GM23338 (cell line): ENCODE results near the gene RNF114. TPM values are rescaled to one million over a fixed set of nuclear protein-coding genes. Genes with fewer than 3 reads are reported as not detected.

Experiments used
- ATAC-seq: fragments of 200-7000 bp; cut with Tn5 transposase; 3 replicates; pipeline ENCODE4 v1.9.1; 2020
- DNase-seq: peaks from one replicate; pipeline ENCODE4 v3.0.0-alpha.2; 2015; ENCODE audit warnings: low spot score
- H2AFZ ChIP-seq: fragments of 200-600 bp; sonication (generic); 2 replicates; pipeline ENCODE4 v1.8.0; 2016; ENCODE audit warnings: antibody characterized with exemption, mild to moderate bottlenecking, moderate library complexity
- H3F3A ChIP-seq: fragments of 200-600 bp; sonication (generic); replicated peaks from 2 replicates; pipeline ENCODE4 v1.8.0; 2017; ENCODE audit warnings: antibody characterized with exemption, mixed run types, low read depth
- H3K27ac ChIP-seq: fragments of 200-600 bp; sonication (generic); 2 replicates; pipeline ENCODE4 v1.6.1; 2016; ENCODE audit warnings: low read depth
- H3K27me3 ChIP-seq: fragments of 200-600 bp; sonication (generic); 2 replicates; pipeline ENCODE4 v1.8.0; 2016; ENCODE audit warnings: mild to moderate bottlenecking, mixed run types, moderate library complexity; ENCODE audit not compliant: insufficient read depth
- H3K36me3 ChIP-seq: fragments of 200-600 bp; sonication (generic); 2 replicates; pipeline ENCODE4 v1.8.0; 2016; ENCODE audit warnings: mild to moderate bottlenecking; ENCODE audit not compliant: insufficient read depth
- H3K4me1 ChIP-seq: fragments of 200-600 bp; sonication (generic); 2 replicates; pipeline ENCODE4 v1.8.0; 2016; ENCODE audit warnings: mild to moderate bottlenecking, moderate library complexity; ENCODE audit not compliant: insufficient read depth
- H3K4me2 ChIP-seq: fragments of 200-600 bp; sonication (generic); 2 replicates; pipeline ENCODE4 v1.7.1; 2017; ENCODE audit warnings: mixed run types
- H3K4me3 ChIP-seq: fragments of 200-600 bp; sonication (generic); 2 replicates; pipeline ENCODE4 v1.6.1; 2016; ENCODE audit warnings: mixed run types
- H3K79me2 ChIP-seq: fragments of 200-600 bp; sonication (generic); replicated peaks from 2 replicates; pipeline ENCODE4 v1.8.0; 2017; ENCODE audit warnings: mild to moderate bottlenecking; ENCODE audit not compliant: insufficient read depth
- H3K9me2 ChIP-seq: fragments of 200-600 bp; sonication (generic); 2 replicates; pipeline ENCODE4 v1.8.0; 2017; ENCODE audit not compliant: insufficient read depth
- H4K20me1 ChIP-seq: fragments of 200-600 bp; sonication (generic); replicated peaks from 2 replicates; pipeline ENCODE4 v1.8.0; 2017; ENCODE audit warnings: mild to moderate bottlenecking; ENCODE audit not compliant: insufficient read depth
- H3K27ac Mint-ChIP-seq: 2 replicates; pipeline ENCODE4 v1.8.0; 2020; ENCODE audit warnings: inconsistent platforms, mild to moderate bottlenecking, moderate library complexity, mixed read lengths
- H3K27me3 Mint-ChIP-seq: 3 replicates; pipeline ENCODE4 v1.8.0; 2022; ENCODE audit warnings: low read depth, mild to moderate bottlenecking, moderate library complexity, mixed read lengths, inconsistent platforms; ENCODE audit not compliant: insufficient read depth, poor library complexity
- H3K36me3 Mint-ChIP-seq: 3 replicates; pipeline ENCODE4 v1.8.0; 2021; ENCODE audit warnings: low read depth, mild to moderate bottlenecking, inconsistent platforms, moderate library complexity, mixed read lengths
- H3K4me1 Mint-ChIP-seq: 3 replicates; pipeline ENCODE4 v1.8.0; 2020; ENCODE audit warnings: mild to moderate bottlenecking, inconsistent platforms, mixed read lengths
- H3K4me3 Mint-ChIP-seq: 3 replicates; pipeline ENCODE4 v1.8.0; 2021; ENCODE audit warnings: moderate library complexity, mild to moderate bottlenecking, inconsistent platforms, mixed read lengths
- H3K9me3 Mint-ChIP-seq: 3 replicates; pipeline ENCODE4 v1.8.0; 2020; ENCODE audit warnings: moderate library complexity, mild to moderate bottlenecking, inconsistent platforms, mixed read lengths
- CREB1 ChIP-seq: fragments of 250-450 bp; sonication (Bioruptor Pico); IDR thresholded peaks from 2 replicates; pipeline ENCODE4 v1.5.0; 2020; ENCODE audit warnings: low read depth, mild to moderate bottlenecking, moderate library complexity
- EZH2 ChIP-seq: fragments of 200-600 bp; sonication (generic); IDR thresholded peaks from one replicate; pipeline ENCODE4 v1.8.0; 2017; ENCODE audit warnings: antibody characterized with exemption, mild to moderate bottlenecking, low read depth; ENCODE audit not compliant: unreplicated experiment
- EZH2phosphoT487 ChIP-seq: fragments of 200-600 bp; sonication (generic); IDR thresholded peaks from one replicate; pipeline ENCODE4 v1.8.1; 2018; ENCODE audit warnings: antibody characterized with exemption; ENCODE audit not compliant: unreplicated experiment
- JUNB ChIP-seq: IDR thresholded peaks from one replicate; pipeline ENCODE4 v1.6.1; 2016; ENCODE audit warnings: antibody characterized with exemption; ENCODE audit not compliant: unreplicated experiment
- NANOG ChIP-seq: IDR thresholded peaks from 2 replicates; pipeline ENCODE4 v1.6.1; 2016; ENCODE audit warnings: antibody characterized with exemption, borderline replicate concordance
- POLR2AphosphoS5 ChIP-seq: IDR thresholded peaks from 2 replicates; pipeline ENCODE4 v1.6.1; 2016; ENCODE audit warnings: antibody characterized with exemption, low read depth
- ZNF114 ChIP-seq: fragments of 250-450 bp; sonication (Bioruptor Pico); IDR thresholded peaks from 2 replicates; pipeline ENCODE4 v1.5.0; 2020; ENCODE audit warnings: mild to moderate bottlenecking, moderate library complexity
- ZNF331 ChIP-seq: fragments of 250-450 bp; sonication (Bioruptor Pico); IDR thresholded peaks from 2 replicates; pipeline ENCODE4 v1.5.0; 2020; ENCODE audit warnings: low read depth, mild to moderate bottlenecking, moderate library complexity
- polyA plus RNA-seq: library from polyadenylated mRNA; unstranded; fragments of >200 nt; fragmentation: Nextera tagmentation; extraction: Ambion mirVana; gene quantifications from 2 replicates; pipeline ENCODE4 v1.2.1, GENCODE V29; 2016
- total RNA-seq: library from RNA; depleted of rRNA; stranded (reverse); fragments of >200 nt; shearing (Covaris generic); gene quantifications from 2 replicates; pipeline ENCODE4 v1.2.3, GENCODE V29; 2014
- TF ChIP-seq, protein P1 (sequence below), 2 experiments: fragments of 200-600 bp in 1 of 2; sonication (generic) in 1 of 2; conservative IDR thresholded peaks; 2 replicates each; pipeline versions ENCODE4 v1.5.1 to v1.6.1; 2016 to 2017; ENCODE audit warnings: antibody characterized with exemption in 2 of 2, low read depth in 2 of 2, mild to moderate bottlenecking in 2 of 2, moderate library complexity in 1 of 2
- TF ChIP-seq, protein P2 (sequence below): IDR thresholded peaks from 2 replicates; pipeline ENCODE4 v1.6.1; 2016; ENCODE audit warnings: antibody characterized with exemption
- TF ChIP-seq, protein P3 (sequence below): IDR thresholded peaks from one replicate; pipeline ENCODE4 v1.6.1; 2018; ENCODE audit warnings: antibody characterized with exemption; ENCODE audit not compliant: unreplicated experiment

The RNF114 gene
- total and polyA plus RNA-seq, 2 experiments from 2014 or later = 155 to 279 TPM

DNA sequence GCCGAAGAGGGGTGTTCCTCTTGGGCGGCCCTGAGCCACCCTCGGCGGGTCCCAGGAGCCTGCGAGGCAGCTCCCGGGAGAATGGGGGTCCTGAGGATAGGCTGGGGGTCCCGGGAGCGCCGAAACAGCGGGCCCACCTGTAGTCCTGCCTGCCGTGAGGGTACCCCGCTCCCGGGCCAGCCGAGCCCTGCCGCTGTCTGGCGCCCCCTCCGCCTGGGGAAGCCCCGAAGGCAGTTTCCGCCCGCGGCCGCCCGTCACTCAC, 21.1 kb upstream of the RNF114 start (continued):
- TF ChIP-seq, protein P1, sequence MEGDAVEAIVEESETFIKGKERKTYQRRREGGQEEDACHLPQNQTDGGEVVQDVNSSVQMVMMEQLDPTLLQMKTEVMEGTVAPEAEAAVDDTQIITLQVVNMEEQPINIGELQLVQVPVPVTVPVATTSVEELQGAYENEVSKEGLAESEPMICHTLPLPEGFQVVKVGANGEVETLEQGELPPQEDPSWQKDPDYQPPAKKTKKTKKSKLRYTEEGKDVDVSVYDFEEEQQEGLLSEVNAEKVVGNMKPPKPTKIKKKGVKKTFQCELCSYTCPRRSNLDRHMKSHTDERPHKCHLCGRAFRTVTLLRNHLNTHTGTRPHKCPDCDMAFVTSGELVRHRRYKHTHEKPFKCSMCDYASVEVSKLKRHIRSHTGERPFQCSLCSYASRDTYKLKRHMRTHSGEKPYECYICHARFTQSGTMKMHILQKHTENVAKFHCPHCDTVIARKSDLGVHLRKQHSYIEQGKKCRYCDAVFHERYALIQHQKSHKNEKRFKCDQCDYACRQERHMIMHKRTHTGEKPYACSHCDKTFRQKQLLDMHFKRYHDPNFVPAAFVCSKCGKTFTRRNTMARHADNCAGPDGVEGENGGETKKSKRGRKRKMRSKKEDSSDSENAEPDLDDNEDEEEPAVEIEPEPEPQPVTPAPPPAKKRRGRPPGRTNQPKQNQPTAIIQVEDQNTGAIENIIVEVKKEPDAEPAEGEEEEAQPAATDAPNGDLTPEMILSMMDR (conservative IDR thresholded peaks at IDR 0.05; ENCODE audit: low read depth in 2 of 2) = no peak
- TF ChIP-seq NANOG (no peak), JUNB (no peak)
- TF ChIP-seq, protein P2, sequence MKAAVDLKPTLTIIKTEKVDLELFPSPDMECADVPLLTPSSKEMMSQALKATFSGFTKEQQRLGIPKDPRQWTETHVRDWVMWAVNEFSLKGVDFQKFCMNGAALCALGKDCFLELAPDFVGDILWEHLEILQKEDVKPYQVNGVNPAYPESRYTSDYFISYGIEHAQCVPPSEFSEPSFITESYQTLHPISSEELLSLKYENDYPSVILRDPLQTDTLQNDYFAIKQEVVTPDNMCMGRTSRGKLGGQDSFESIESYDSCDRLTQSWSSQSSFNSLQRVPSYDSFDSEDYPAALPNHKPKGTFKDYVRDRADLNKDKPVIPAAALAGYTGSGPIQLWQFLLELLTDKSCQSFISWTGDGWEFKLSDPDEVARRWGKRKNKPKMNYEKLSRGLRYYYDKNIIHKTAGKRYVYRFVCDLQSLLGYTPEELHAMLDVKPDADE = no peak
- TF ChIP-seq, protein P3, sequence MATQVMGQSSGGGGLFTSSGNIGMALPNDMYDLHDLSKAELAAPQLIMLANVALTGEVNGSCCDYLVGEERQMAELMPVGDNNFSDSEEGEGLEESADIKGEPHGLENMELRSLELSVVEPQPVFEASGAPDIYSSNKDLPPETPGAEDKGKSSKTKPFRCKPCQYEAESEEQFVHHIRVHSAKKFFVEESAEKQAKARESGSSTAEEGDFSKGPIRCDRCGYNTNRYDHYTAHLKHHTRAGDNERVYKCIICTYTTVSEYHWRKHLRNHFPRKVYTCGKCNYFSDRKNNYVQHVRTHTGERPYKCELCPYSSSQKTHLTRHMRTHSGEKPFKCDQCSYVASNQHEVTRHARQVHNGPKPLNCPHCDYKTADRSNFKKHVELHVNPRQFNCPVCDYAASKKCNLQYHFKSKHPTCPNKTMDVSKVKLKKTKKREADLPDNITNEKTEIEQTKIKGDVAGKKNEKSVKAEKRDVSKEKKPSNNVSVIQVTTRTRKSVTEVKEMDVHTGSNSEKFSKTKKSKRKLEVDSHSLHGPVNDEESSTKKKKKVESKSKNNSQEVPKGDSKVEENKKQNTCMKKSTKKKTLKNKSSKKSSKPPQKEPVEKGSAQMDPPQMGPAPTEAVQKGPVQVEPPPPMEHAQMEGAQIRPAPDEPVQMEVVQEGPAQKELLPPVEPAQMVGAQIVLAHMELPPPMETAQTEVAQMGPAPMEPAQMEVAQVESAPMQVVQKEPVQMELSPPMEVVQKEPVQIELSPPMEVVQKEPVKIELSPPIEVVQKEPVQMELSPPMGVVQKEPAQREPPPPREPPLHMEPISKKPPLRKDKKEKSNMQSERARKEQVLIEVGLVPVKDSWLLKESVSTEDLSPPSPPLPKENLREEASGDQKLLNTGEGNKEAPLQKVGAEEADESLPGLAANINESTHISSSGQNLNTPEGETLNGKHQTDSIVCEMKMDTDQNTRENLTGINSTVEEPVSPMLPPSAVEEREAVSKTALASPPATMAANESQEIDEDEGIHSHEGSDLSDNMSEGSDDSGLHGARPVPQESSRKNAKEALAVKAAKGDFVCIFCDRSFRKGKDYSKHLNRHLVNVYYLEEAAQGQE = no peak

DNA sequence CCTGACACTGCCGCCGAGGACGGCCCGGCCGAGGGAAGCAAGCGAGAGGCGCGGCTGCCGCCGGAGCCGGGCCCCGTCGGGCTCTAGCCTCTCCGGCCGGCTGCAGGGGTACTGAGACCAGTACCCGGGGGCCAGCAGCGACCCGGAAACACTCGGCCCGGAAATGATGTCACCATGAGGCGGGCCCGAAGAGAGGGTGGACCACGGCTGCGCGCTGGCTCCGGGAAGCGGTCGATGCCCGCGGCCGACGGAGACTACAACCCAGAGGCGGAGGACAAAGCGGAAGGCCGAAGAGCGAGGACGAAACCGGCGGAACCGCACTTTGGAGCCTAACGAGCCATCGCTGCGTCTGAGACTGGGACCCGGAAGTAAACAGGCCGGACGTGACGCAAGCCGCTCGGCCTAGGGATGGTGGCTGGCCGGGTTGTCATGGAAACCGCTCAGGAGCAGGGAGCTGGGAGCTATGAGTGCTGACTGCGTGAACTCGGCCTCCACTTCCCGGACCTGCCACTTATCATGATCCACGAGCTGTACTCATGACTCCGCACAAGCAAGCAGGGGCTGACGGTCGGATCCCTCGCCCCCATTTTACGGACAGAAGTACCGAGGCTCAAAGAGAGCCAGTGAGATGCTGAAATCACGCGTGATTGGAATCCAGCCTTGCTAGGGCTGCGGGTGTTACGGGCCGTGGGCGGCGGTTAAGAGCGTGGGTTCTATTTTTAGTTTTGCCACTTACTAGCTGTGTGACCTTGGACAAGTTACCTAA, 20.6 kb upstream of the RNF114 start, which contains the start of gene SPATA2:
Gene SPATA2, minus strand, starts transcription at position 150 of the 766 bp plus-strand sequence. CDS start 7,039 bp downstream, outside the sequence.
- Histone ChIP-seq H3F3A (peaks cover 7% of the 10 kb centered on the region; the same call in 1 of the 2 replicates), H3K36me3 (no peaks in the 10 kb centered on the region), H3K4me1 (peaks cover 6% of the 10 kb centered on the region; the same call in 1 of the 2 replicates), H3K27ac (peak within 1 kb of the TSS; percentile 100), H3K9me2 (no peaks in the 10 kb centered on the region), H3K79me2 (peaks cover 45% of the 10 kb centered on the region), H2AFZ (peak within 1 kb of the TSS; percentile 100), H3K4me2 (peak within 1 kb of the TSS; percentile 99), H3K4me3 (peak within 1 kb of the TSS; percentile 99), H4K20me1 (peaks cover 28% of the 10 kb centered on the region), H3K27me3 (no peaks in the 10 kb centered on the region)
- no peaks in the 10 kb centered on the region for H3K36me3 Mint-ChIP-seq
- ATAC-seq (peak; percentile 92), DNase-seq (peak; percentile 98)
- H3K27ac Mint-ChIP-seq = peak within 1 kb of the TSS; percentile 100
- TF ChIP-seq EZH2 = no peak
- TF ChIP-seq ZNF114 (CRISPR knock-in tag) = 0 out of 2 replicates have a peak, but pooled peaks have one; percentile 24
- TF ChIP-seq ZNF331 (CRISPR knock-in tag) = no peak
- peak; percentile 50; the same call in 1 of the 2 replicates for TF ChIP-seq POLR2AphosphoS5
- TF ChIP-seq, protein P2 = peak; percentile 86
- TF ChIP-seq CREB1 (CRISPR knock-in tag) = peak; percentile 93
- TF ChIP-seq JUNB = no peak
- TF ChIP-seq EZH2phosphoT487 = no peak
- peaks cover 19% of the 10 kb centered on the region for H3K27me3 Mint-ChIP-seq
- H3K4me1 Mint-ChIP-seq = peaks cover 18% of the 10 kb centered on the region
- no peaks in the 10 kb centered on the region; the same call in 2 of the 3 replicates for H3K9me3 Mint-ChIP-seq
- peak within 1 kb of the TSS; percentile 99 for H3K4me3 Mint-ChIP-seq
